22Rv1 (cell line): ENCODE results near the gene XDH.

Experiments used
- H3K27ac ChIP-seq: fragments of 450-650 bp; 2 replicates; pipeline ENCODE4 v1.5.1; 2017
- ZFX ChIP-seq: fragments of 450-650 bp; IDR thresholded peaks from 2 replicates; pipeline ENCODE4 v1.6.1; 2017; ENCODE audit warnings: antibody characterized with exemption, borderline replicate concordance
- TF ChIP-seq, protein P1 (sequence below): fragments of 450-650 bp; IDR thresholded peaks from 2 replicates; pipeline ENCODE4 v1.5.1; 2017; ENCODE audit warnings: mild to moderate bottlenecking

Gene XDH

GRCh38 chr2:31332521-31332920 is 82.0 kb downstream of the XDH start:
- no peak overlapping the region for H3K27ac ChIP-seq
- TF ChIP-seq, protein P1, sequence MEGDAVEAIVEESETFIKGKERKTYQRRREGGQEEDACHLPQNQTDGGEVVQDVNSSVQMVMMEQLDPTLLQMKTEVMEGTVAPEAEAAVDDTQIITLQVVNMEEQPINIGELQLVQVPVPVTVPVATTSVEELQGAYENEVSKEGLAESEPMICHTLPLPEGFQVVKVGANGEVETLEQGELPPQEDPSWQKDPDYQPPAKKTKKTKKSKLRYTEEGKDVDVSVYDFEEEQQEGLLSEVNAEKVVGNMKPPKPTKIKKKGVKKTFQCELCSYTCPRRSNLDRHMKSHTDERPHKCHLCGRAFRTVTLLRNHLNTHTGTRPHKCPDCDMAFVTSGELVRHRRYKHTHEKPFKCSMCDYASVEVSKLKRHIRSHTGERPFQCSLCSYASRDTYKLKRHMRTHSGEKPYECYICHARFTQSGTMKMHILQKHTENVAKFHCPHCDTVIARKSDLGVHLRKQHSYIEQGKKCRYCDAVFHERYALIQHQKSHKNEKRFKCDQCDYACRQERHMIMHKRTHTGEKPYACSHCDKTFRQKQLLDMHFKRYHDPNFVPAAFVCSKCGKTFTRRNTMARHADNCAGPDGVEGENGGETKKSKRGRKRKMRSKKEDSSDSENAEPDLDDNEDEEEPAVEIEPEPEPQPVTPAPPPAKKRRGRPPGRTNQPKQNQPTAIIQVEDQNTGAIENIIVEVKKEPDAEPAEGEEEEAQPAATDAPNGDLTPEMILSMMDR, result no peak
- TF ChIP-seq ZFX, result no peak

DNA sequence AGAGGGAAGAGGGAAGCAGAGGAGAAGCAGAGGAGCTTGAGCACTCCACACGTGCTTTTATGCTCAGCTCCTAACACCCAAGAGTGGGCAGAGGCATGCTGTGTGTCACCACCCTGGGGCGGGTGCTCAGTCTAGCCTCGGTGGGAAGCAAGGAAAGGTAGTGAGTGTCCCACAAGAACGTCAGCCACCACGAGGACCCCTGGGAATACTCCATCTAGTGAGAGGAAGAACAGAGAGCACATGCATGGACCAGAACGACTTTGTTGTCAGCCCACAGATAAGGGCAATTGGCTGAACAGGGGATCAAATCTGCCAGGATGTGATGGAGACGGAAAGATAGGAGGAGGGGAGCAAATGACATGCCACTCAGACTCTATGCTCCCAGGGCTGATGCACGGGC is 83.4 kb downstream of the XDH start:
- TF ChIP-seq, protein P1, result no peak
- TF ChIP-seq ZFX, result no peak
- no peak overlapping the region for H3K27ac ChIP-seq

DNA sequence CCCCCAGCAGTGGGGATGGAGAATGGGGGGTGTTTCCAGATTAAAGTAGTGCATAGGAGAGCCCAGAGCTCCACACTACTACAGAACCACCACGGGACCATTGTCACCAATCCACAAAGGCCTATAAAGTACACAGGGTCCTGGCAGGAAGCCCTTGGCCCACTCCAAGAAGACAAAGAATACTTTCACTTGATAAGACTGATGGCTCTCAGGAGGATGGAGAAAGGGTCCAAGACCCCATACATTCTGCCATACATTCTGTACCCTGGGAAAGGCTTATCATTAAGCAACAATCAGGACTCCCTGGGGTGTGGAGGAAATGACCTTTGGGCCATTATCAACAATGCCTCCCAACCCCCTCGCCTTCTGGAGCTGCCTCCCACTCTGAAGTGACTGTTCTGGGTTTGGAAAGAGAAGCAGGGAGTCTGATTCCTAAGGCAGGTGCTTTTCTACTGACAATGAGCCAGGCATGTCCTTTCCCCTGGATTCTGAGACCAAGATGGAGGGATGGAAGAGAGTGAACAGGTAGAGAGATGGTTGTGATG is 85.4 kb downstream of the XDH start:
- H3K27ac ChIP-seq, result no peak overlapping the region
- no peak for TF ChIP-seq ZFX
- TF ChIP-seq, protein P1, result no peak

DNA sequence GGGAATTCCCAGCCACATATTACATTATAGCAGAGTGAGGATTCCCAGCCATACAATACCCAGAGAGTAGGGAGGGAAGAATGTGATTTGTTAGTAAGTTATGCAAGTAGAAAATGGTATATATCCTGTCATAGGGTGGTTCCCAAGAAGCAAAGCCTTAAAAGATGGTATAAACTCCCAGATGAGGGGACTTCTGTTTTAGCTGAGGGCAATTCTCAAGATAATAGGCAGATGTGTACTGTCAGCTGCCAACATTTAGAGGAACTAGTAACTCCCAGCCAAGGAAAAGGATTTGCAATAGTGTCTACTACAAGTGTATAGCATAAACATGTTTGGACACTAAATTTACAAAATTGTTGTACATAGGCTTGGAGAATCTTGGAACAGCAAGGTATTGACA is 86.5 kb downstream of the XDH start:
- no peak overlapping the region for H3K27ac ChIP-seq
- TF ChIP-seq ZFX, result no peak
- TF ChIP-seq, protein P1, result no peak

DNA sequence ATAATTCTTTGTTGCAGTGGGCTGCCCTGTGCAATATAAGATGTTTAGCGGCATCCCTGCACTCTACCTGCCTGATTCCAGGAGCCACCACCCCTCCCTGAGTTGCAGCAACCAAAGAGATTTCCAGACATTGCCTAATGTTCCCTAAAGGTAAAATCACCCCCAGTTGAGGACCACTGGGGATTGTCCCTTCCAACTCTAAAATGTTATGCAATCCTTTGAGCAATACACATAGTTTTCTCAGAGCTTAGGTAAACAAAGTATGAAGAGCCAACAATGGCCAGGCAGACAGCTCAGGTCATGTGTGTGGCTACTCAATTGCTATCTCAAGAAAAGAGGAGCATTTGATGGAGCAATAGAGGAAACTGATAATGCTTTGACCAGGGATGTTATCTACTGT is 87.0 kb downstream of the XDH start:
- TF ChIP-seq, protein P1, result no peak
- no peak for TF ChIP-seq ZFX
- no peak overlapping the region for H3K27ac ChIP-seq

DNA sequence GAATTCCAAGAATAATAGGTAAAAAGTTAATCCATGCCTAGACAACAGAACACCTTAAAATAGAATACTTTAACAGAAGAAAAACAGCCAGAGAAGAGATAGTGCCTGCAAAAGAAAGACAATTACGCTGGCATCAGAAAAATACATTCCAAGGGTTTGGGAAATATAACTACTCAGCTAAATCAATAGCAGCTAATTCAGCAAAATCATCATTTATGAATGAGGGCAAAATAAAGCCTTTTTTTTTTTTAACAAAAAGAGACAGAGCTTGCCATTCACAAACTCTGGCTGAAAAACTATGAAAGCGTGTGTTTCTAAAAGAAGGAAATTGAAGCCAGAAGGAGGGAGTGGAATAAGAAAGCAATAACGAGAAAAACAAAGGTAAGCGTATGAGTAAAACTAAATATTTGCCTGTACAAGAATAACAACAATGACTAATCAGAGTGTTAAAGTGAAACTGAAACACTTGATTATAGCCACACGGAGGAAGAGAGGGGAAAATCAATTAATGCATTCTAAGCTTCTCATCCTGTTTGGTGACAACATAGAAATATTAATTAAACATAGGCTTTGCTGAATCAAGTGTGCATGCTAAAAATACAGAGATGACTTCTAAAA is 90.4 kb downstream of the XDH start:
- H3K27ac ChIP-seq, result no peak overlapping the region
- TF ChIP-seq ZFX, result no peak
- TF ChIP-seq, protein P1, result no peak

GRCh38 chr2:31322371-31322770 is 92.2 kb downstream of the XDH start:
- TF ChIP-seq, protein P1, result no peak
- TF ChIP-seq ZFX, result no peak

More at GRCh38 chr2:31322371-31322770, 92.2 kb downstream of the XDH start:
- no peak overlapping the region for H3K27ac ChIP-seq
